Stimulated activated CD4-positive, alpha-beta T cell treated with anti-CD3 and anti-CD28 coated beads, TNF-alpha, amount 100 ng/mL, for 4 hours (primary cell): ENCODE measurements around the gene TMEM201.
"Not testable (repeated sequence)": the region's sequence is repeated elsewhere in the genome, so short reads cannot be mapped to it uniquely, and the experiment has no call there.

Experiments
- DNase-seq, 3 experiments: peaks; one replicate each; pipeline ENCODE4 v3.0.0-alpha.2; 2020; ENCODE audit warnings: low read depth in 3 of 3

TMEM201 gene

GRCh38 chr1:9588551-9589143 lies at the start of gene TMEM201:
Gene TMEM201, plus strand, starts transcription at chr1:9588911. Its CDS starts 20 bp downstream, at chr1:9588931.
- DNase-seq, result peak; percentile 89 to 94 (median 90)

GRCh38 chr1:9539165-9539828 lies 49.4 kb upstream of the TMEM201 start, which contains the start of gene SLC25A33:
Gene SLC25A33, plus strand, starts transcription at chr1:9539465. Its CDS starts 227 bp downstream, at chr1:9539692.
- peak; percentile 94 to 98 (median 97) for DNase-seq

- peak in 2 of 3 experiments; percentile 42 to 57 for DNase-seq
These were observed 48.7 kb upstream of the TMEM201 start for GRCh38 chr1:9539829-9540550.

- no peak for DNase-seq
These were observed 46.3 kb upstream of the TMEM201 start for GRCh38 chr1:9542430-9542829.

GRCh38 chr1:9544926-9545325 lies 43.8 kb upstream of the TMEM201 start:
- DNase-seq, result no peak

GRCh38 chr1:9549955-9550546 lies 38.7 kb upstream of the TMEM201 start:
- DNase-seq, result no peak

- DNase-seq, result no peak
These were observed 36.7 kb upstream of the TMEM201 start for GRCh38 chr1:9551984-9552383.

GRCh38 chr1:9553736-9554144 lies 35.0 kb upstream of the TMEM201 start:
- DNase-seq, result no peak

GRCh38 chr1:9555942-9556341 lies 32.8 kb upstream of the TMEM201 start:
- no peak for DNase-seq

GRCh38 chr1:9557624-9558023 lies 31.1 kb upstream of the TMEM201 start:
- DNase-seq, result no peak

- no peak for DNase-seq
These were observed 30.3 kb upstream of the TMEM201 start for GRCh38 chr1:9558271-9558945.

GRCh38 chr1:9558946-9559545 lies 29.7 kb upstream of the TMEM201 start:
- no peak for DNase-seq

- no peak for DNase-seq
These were observed 29.0 kb upstream of the TMEM201 start for GRCh38 chr1:9559673-9560072.

- DNase-seq, result not testable (repeated sequence)
These were observed 28.6 kb upstream of the TMEM201 start for GRCh38 chr1:9560090-9560489.

GRCh38 chr1:9561429-9561828 lies 27.3 kb upstream of the TMEM201 start:
- no peak for DNase-seq

GRCh38 chr1:9569267-9569666 lies 19.4 kb upstream of the TMEM201 start:
- DNase-seq, result no peak

GRCh38 chr1:9570886-9571529 lies 17.7 kb upstream of the TMEM201 start:
- DNase-seq, result not testable (repeated sequence)

GRCh38 chr1:9573723-9574122 lies 15.0 kb upstream of the TMEM201 start:
- DNase-seq, result no peak

- no peak for DNase-seq
These were observed 13.2 kb upstream of the TMEM201 start for GRCh38 chr1:9575486-9575885.

GRCh38 chr1:9576903-9577302 lies 11.8 kb upstream of the TMEM201 start:
- no peak for DNase-seq

- DNase-seq, result no peak
These were observed 11.3 kb upstream of the TMEM201 start for GRCh38 chr1:9577423-9577822.
